T-helper 2 cell treated with Interferon-gamma antibody and Interleukin-4, amounts not matched to agents 100 ng/mL and 5 ng/mL, for 36 hours (primary cell): Measurements from ENCODE around the gene KANK2. TPM values are rescaled to one million over a fixed set of nuclear protein-coding genes. Genes with fewer than 3 reads are reported as not detected.
"Not testable (repeated sequence)": the region's sequence is repeated elsewhere in the genome, so short reads cannot be mapped to it uniquely, and the experiment has no call there.

Source experiments
- intact Hi-C: fragments of 100-400 bp; cut with micrococcal nuclease; formaldehyde crosslinking; loops from one replicate; pipeline ENCODE4 v1.15.1; 2023
- total RNA-seq: library from RNA; stranded (reverse); gene quantifications from 2 replicates; pipeline ENCODE4 v1.2.3, GENCODE V29; 2022

The KANK2 gene
- total RNA-seq, 1 donor from 2014 or later, result 4.0 TPM

GRCh38 chr19:11198769-11199424 lies 1.6 kb upstream of the KANK2 start:
- intact Hi-C loops, result loop anchor here (2.0 kb wide), 1 partner anchor 72 kb away; no protein-coding TSS in a partner anchor

GRCh38 chr19:11198175-11198534 lies 810 bp upstream of the KANK2 start:
- intact Hi-C loops, result loop anchor here (2.0 kb wide), 1 partner anchor 71 kb away; no protein-coding TSS in a partner anchor

- intact Hi-C loops, result loop anchor here (1.0 kb wide), 1 partner anchor 41 kb away; the partner anchor contains the start of gene SPC24
Measured at GRCh38 chr19:11196406-11197287, 698 bp downstream of the KANK2 start.

GRCh38 chr19:11195681-11196080 lies 1.7 kb downstream of the KANK2 start:
- intact Hi-C loops, result no loop called here

- intact Hi-C loops, result no loop called here
Measured at GRCh38 chr19:11194656-11195558, 2.4 kb downstream of the KANK2 start.

GRCh38 chr19:11194173-11194572 lies 3.2 kb downstream of the KANK2 start:
- intact Hi-C loops, result no loop called here

GRCh38 chr19:11192957-11193939 lies 4.1 kb downstream of the KANK2 start:
- intact Hi-C loops, result no loop called here

GRCh38 chr19:11191934-11192333 lies 5.4 kb downstream of the KANK2 start:
- intact Hi-C loops, result no loop called here

GRCh38 chr19:11191273-11191755 lies 6.0 kb downstream of the KANK2 start:
- intact Hi-C loops, result no loop called here

- intact Hi-C loops, result no loop called here
Measured at GRCh38 chr19:11190501-11190900, 6.8 kb downstream of the KANK2 start.

GRCh38 chr19:11187441-11187840 lies 9.9 kb downstream of the KANK2 start:
- intact Hi-C loops, result no loop called here

- intact Hi-C loops, result no loop called here
Measured at GRCh38 chr19:11182994-11183393, 14.4 kb downstream of the KANK2 start.

- intact Hi-C loops, result no loop called here
Measured at GRCh38 chr19:11181488-11181887, 15.9 kb downstream of the KANK2 start.

GRCh38 chr19:11180975-11181374 lies 16.4 kb downstream of the KANK2 start:
- intact Hi-C loops, result not testable (repeated sequence)

- intact Hi-C loops, result no loop called here
Measured at GRCh38 chr19:11180346-11180745, 17.0 kb downstream of the KANK2 start.

GRCh38 chr19:11179716-11180297 lies 17.5 kb downstream of the KANK2 start:
- intact Hi-C loops, result no loop called here

GRCh38 chr19:11179145-11179465 lies 18.2 kb downstream of the KANK2 start:
- intact Hi-C loops, result not testable (repeated sequence)

- intact Hi-C loops, result no loop called here
Measured at GRCh38 chr19:11177592-11177991, 19.8 kb downstream of the KANK2 start.

GRCh38 chr19:11176466-11177193 lies 20.7 kb downstream of the KANK2 start:
- intact Hi-C loops, result no loop called here
